Osteoblast (primary cell): Measurements from ENCODE around the gene C1orf226. TPM values are rescaled to one million over a fixed set of nuclear protein-coding genes. Genes with fewer than 3 reads are reported as not detected.
"Not testable (repeated sequence)": the region's sequence is repeated elsewhere in the genome, so short reads cannot be mapped to it uniquely, and the experiment has no call there.

ENCODE experiments used
- DNase-seq: peaks from one replicate; pipeline ENCODE4 v3.0.0; 2011; ENCODE audit warnings: low spot score, mixed read lengths; ENCODE audit not compliant: insufficient read length; ENCODE audit errors: missing footprints
- H2AFZ ChIP-seq: 2 replicates; pipeline ENCODE4 v1.6.0; 2011; ENCODE audit warnings: mild to moderate bottlenecking, low read length
- H3K27ac ChIP-seq: 2 replicates; pipeline ENCODE4 v1.5.1; 2011; ENCODE audit warnings: mild to moderate bottlenecking, low read depth, low read length, moderate library complexity
- H3K27me3 ChIP-seq: 2 replicates; pipeline ENCODE4 v1.6.0; 2012; ENCODE audit warnings: mild to moderate bottlenecking, control low read depth, inconsistent platforms, low read length, moderate library complexity; ENCODE audit not compliant: insufficient read depth
- H3K36me3 ChIP-seq: 2 replicates; pipeline ENCODE4 v1.5.1; 2011; ENCODE audit warnings: mild to moderate bottlenecking, low read length, control low read depth, moderate library complexity; ENCODE audit not compliant: insufficient read depth
- H3K4me1 ChIP-seq: 2 replicates; pipeline ENCODE4 v1.5.1; 2011; ENCODE audit warnings: mild to moderate bottlenecking, low read length, control low read depth, moderate library complexity; ENCODE audit not compliant: insufficient read depth
- H3K4me2 ChIP-seq: 2 replicates; pipeline ENCODE4 v1.6.0; 2011; ENCODE audit warnings: mild to moderate bottlenecking, low read length; ENCODE audit not compliant: insufficient read depth
- H3K4me3 ChIP-seq: fragments of 200-600 bp; sonication (generic); 3 replicates; pipeline ENCODE4 v1.5.1; 2012; ENCODE audit warnings: mild to moderate bottlenecking, low read length, inconsistent platforms; ENCODE audit not compliant: insufficient read depth
- H3K79me2 ChIP-seq: 2 replicates; pipeline ENCODE4 v1.6.0; 2012; ENCODE audit warnings: mild to moderate bottlenecking, low read length, control low read depth, inconsistent platforms; ENCODE audit not compliant: insufficient read depth
- H3K9me3 ChIP-seq: 2 replicates; pipeline ENCODE4 v1.5.1; 2011; ENCODE audit warnings: low read depth, low read length, control low read depth
- H4K20me1 ChIP-seq: 2 replicates; pipeline ENCODE4 v1.6.0; 2012; ENCODE audit warnings: mild to moderate bottlenecking, low read length, control low read depth; ENCODE audit not compliant: insufficient read depth
- CTCF ChIP-seq: IDR thresholded peaks from 2 replicates; pipeline ENCODE4 v1.5.1; 2011; ENCODE audit warnings: mild to moderate bottlenecking, low read depth, low read length, moderate library complexity; ENCODE audit errors: extremely low read depth
- small RNA-seq: library from RNA; depleted of rRNA; stranded (forward); fragments of <200 nt; gene quantifications from one replicate; pipeline ENCODE3, GENCODE V24; 2012
- total RNA-seq: library from RNA; depleted of rRNA; stranded (reverse); fragments of >200 nt; gene quantifications from 2 replicates; pipeline ENCODE4 v1.2.3, GENCODE V29; 2012

The C1orf226 gene
- total RNA-seq, 1 donor, result under 0.01 TPM

- H3K4me1 ChIP-seq, result no peaks in the 10 kb centered on the region
- H3K9me3 ChIP-seq, result no peaks in the 10 kb centered on the region
- no peak overlapping the region for H3K4me2 ChIP-seq
- no peak overlapping the region for H3K27ac ChIP-seq
- no peaks in the 10 kb centered on the region for H4K20me1 ChIP-seq
- no peak overlapping the region for H3K4me3 ChIP-seq
- no peaks in the 10 kb centered on the region for H3K79me2 ChIP-seq
- no peak overlapping the region for H2AFZ ChIP-seq
- no peaks in the 10 kb centered on the region for H3K36me3 ChIP-seq
- no peak for DNase-seq
- no peak for TF ChIP-seq CTCF
- no peaks in the 10 kb centered on the region for H3K27me3 ChIP-seq
Observed at GRCh38 chr1:162421258-162422164, 40.0 kb downstream of the C1orf226 start.

- no peak for DNase-seq
- H3K79me2 ChIP-seq, result no peaks in the 10 kb centered on the region
- H3K4me1 ChIP-seq, result no peaks in the 10 kb centered on the region
- no peak overlapping the region for H3K4me3 ChIP-seq
- H3K9me3 ChIP-seq, result no peaks in the 10 kb centered on the region
- H4K20me1 ChIP-seq, result no peaks in the 10 kb centered on the region
- TF ChIP-seq CTCF, result no peak
- no peak overlapping the region for H3K4me2 ChIP-seq
- no peak overlapping the region for H3K27ac ChIP-seq
- H2AFZ ChIP-seq, result no peak overlapping the region
- H3K36me3 ChIP-seq, result no peaks in the 10 kb centered on the region
- H3K27me3 ChIP-seq, result no peaks in the 10 kb centered on the region
Observed at GRCh38 chr1:162422662-162423375, 41.3 kb downstream of the C1orf226 start.

- Histone ChIP-seq H3K27me3 (no peaks in the 10 kb centered on the region), H3K79me2 (no peaks in the 10 kb centered on the region), H3K4me3 (no peak overlapping the region), H4K20me1 (no peaks in the 10 kb centered on the region), H3K4me1 (no peaks in the 10 kb centered on the region), H3K4me2 (no peak overlapping the region), H3K27ac (no peak overlapping the region), H3K36me3 (no peaks in the 10 kb centered on the region), H3K9me3 (no peaks in the 10 kb centered on the region), H2AFZ (no peak overlapping the region)
- no peak for DNase-seq
- TF ChIP-seq CTCF, result no peak
Observed at GRCh38 chr1:162430583-162430982, 49.1 kb downstream of the C1orf226 start.

GRCh38 chr1:162432977-162433713, 51.6 kb downstream of the C1orf226 start:
- not testable (repeated sequence) for H3K27ac ChIP-seq, H3K36me3 ChIP-seq, H3K4me2 ChIP-seq, H3K27me3 ChIP-seq, H3K79me2 ChIP-seq, H3K4me3 ChIP-seq, H4K20me1 ChIP-seq, H3K4me1 ChIP-seq, H3K9me3 ChIP-seq, DNase-seq, H2AFZ ChIP-seq

Small RNAs within 50 kb of the gene (small RNA-seq; reads per million reads assigned to genes)
- gene MIR556 (not detected), gene RNA5SP61 (not detected)

Other genes with a start within 250 kb of the C1orf226 start
- gene SPATA46, start 4.9 kb upstream of the C1orf226 start, total RNA-seq, result not detected in 2 replicates
- gene SH2D1B, start 30.4 kb downstream of the C1orf226 start, total RNA-seq, result not detected in 2 replicates
- 43.9 and 51.4 TPM in 2 replicates for gene UHMK1, start 116.1 kb downstream of the C1orf226 start, total RNA-seq
- 113 and 141 TPM in 2 replicates for gene UAP1, start 180.0 kb downstream of the C1orf226 start, total RNA-seq